ENCODE results near the gene MYO3B.
"Not testable (repeated sequence)": the region's sequence is repeated elsewhere in the genome, so short reads cannot be mapped to it uniquely, and the experiment has no call there.

MYO3B gene

DNA sequence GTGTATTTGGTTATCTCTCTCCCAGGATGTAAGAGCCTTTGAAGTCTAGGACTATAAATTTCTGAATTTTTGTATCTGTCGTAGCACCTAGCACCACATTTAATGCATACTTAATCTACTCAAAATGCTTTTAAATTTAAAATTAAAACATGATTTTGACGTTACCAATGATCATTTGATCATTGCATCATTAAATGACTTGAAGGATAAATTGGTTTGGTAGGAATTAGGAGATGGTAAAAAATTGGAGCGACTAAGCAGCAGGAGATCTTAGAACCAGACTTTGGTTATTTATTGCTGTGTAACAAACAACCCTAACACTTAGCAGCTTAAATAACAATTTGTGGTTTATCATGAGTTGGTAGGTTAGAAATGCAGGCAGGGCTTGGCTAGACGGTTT, 84.9 kb downstream of the MYO3B start:
- Histone ChIP-seq H3K4me1 (ENCODE audit: control insufficient read depth, insufficient read depth, low read depth, low read length) (no peaks in the 10 kb centered on the region), H2AFZ (ENCODE audit: low read depth, low read length) (no peak overlapping the region), H2BK5ac (ENCODE audit: low read depth, low read length, poor library complexity, severe bottlenecking) (no peak overlapping the region), H3K9ac (ENCODE audit: low read length) (no peak overlapping the region), H3K4ac (ENCODE audit: low read depth in 1 of 2, low read length in 2 of 2) (no peak overlapping the region), H3K23ac (ENCODE audit: low read length in 2 of 2) (no peak overlapping the region), H3K14ac (ENCODE audit: low read length in 2 of 2) (no peak overlapping the region), H2BK12ac (ENCODE audit: low read length in 2 of 2) (no peak overlapping the region), H3K4me3 (ENCODE audit: insufficient read depth in 1 of 2, low read depth in 1 of 2, low read length in 2 of 2) (no peak overlapping the region), H4K8ac (ENCODE audit: low read length) (no peak overlapping the region), H2BK120ac (ENCODE audit: low read depth, low read length) (no peak overlapping the region), H3K27ac (ENCODE audit: low read length, poor library complexity, severe bottlenecking) (no peak overlapping the region), H3K9me3 (ENCODE audit: control insufficient read depth, low read length) (peaks cover 5% of the 10 kb centered on the region), H2BK15ac (ENCODE audit: low read depth, poor library complexity, severe bottlenecking) (no peak overlapping the region), H3K27me3 (ENCODE audit: control insufficient read depth in 1 of 2, insufficient read depth in 1 of 2, low read length in 2 of 2) (no peaks in the 10 kb centered on the region), H3K4me2 (ENCODE audit: low read length, poor library complexity, severe bottlenecking) (no peak overlapping the region), H3K79me1 (replicated peaks; ENCODE audit: low read length, poor library complexity, severe bottlenecking) (no peaks in the 10 kb centered on the region), H3K36me3 (ENCODE audit: control insufficient read depth in 1 of 2, insufficient read depth in 2 of 2, low read depth in 1 of 2, low read length in 2 of 2) (no peaks in the 10 kb centered on the region), H3K18ac (ENCODE audit: low read depth in 1 of 2, low read length in 2 of 2) (no peak overlapping the region), H2AK5ac (ENCODE audit: low read length, severe bottlenecking) (no peak overlapping the region), H4K91ac (ENCODE audit: low read length) (no peak overlapping the region)
- DNase-seq: no peak
- 58% methylated on average over 2 of the region's 4 CpGs for WGBS

DNA sequence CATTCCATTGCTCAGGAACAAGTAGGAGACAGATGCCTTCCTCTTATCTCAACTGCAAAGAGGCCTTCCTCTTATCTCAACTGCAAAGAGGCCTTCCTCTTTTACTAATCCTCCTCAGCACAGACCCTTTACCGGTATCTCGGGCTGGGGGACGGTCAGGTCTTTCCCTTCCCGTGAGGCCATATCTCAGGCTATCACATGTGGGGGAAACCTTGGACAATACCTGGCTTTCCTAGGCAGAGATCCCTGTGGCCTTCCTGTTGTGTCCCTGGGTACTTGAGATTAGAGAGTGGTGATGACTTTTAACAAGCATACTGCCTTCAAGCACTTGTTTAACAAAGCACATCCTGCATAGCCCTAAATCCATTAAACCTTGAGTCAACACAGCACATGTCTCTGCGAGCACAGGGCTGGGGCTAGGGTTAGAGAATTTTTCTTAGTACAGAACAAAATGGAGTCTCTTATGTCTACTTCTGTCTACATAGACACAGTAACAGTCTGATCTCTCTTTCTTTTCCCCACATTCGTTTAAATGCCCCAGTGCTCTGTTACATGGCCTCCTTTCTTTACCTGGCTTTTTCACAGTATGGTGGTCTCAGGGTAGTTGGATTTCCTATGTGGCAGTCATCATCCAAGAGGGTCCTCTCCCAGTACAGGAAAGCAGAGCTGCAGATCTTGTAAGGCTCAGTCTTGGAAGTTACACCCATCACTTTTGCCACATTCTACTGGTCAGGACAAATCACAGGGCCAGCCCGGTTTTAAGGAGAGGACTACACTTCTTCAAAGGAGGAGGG, 86.0 kb downstream of the MYO3B start:
- H3K9me3 ChIP-seq (ENCODE audit: control insufficient read depth, low read length); DNase-seq; H3K36me3 ChIP-seq (ENCODE audit: control insufficient read depth in 1 of 2, insufficient read depth in 2 of 2, low read depth in 1 of 2, low read length in 2 of 2); H3K23ac ChIP-seq (ENCODE audit: low read length in 2 of 2); H3K4me1 ChIP-seq (ENCODE audit: control insufficient read depth, insufficient read depth, low read depth, low read length); H3K4me2 ChIP-seq (ENCODE audit: low read length, poor library complexity, severe bottlenecking); H3K9ac ChIP-seq (ENCODE audit: low read length); H3K79me1 ChIP-seq (replicated peaks; ENCODE audit: low read length, poor library complexity, severe bottlenecking); H3K4me3 ChIP-seq (ENCODE audit: insufficient read depth in 1 of 2, low read depth in 1 of 2, low read length in 2 of 2); H2BK120ac ChIP-seq (ENCODE audit: low read depth, low read length); H3K18ac ChIP-seq (ENCODE audit: low read depth in 1 of 2, low read length in 2 of 2); H3K14ac ChIP-seq (ENCODE audit: low read length in 2 of 2); H2BK12ac ChIP-seq (ENCODE audit: low read length in 2 of 2); H2BK5ac ChIP-seq (ENCODE audit: low read depth, low read length, poor library complexity, severe bottlenecking); H4K91ac ChIP-seq (ENCODE audit: low read length); H3K27me3 ChIP-seq (ENCODE audit: control insufficient read depth in 1 of 2, insufficient read depth in 1 of 2, low read length in 2 of 2); H4K8ac ChIP-seq (ENCODE audit: low read length); H2BK15ac ChIP-seq (ENCODE audit: low read depth, poor library complexity, severe bottlenecking); H2AK5ac ChIP-seq (ENCODE audit: low read length, severe bottlenecking); H3K27ac ChIP-seq (ENCODE audit: low read length, poor library complexity, severe bottlenecking); H2AFZ ChIP-seq (ENCODE audit: low read depth, low read length); H3K4ac ChIP-seq (ENCODE audit: low read depth in 1 of 2, low read length in 2 of 2): not testable (repeated sequence)
- WGBS: 29% methylated on average over 6 of the region's 7 CpGs

DNA sequence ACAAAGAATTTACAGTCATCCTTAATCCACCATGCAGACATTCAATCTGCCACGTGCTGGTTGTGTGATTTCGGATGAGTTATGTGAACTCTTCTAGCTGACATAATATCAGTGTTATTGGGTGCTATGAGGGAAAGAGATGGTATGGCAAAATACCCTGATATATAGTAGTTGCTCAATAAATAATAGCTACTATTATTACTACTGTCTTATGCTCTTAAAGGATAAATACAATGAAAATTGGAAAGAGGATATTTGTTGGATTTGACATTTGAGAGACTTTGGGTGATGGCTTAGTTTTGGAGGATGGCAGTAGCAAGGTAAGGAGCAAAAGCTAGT, 86.5 kb downstream of the MYO3B start:
- no peak overlapping the region for H3K9ac ChIP-seq (ENCODE audit: low read length)
- no peak overlapping the region for H2AFZ ChIP-seq (ENCODE audit: low read depth, low read length)
- no peak overlapping the region for H4K8ac ChIP-seq (ENCODE audit: low read length)
- no peak overlapping the region for H3K27ac ChIP-seq (ENCODE audit: low read length, poor library complexity, severe bottlenecking)
- H3K4me1 ChIP-seq (ENCODE audit: control insufficient read depth, insufficient read depth, low read depth, low read length): no peaks in the 10 kb centered on the region
- no peak overlapping the region for H4K91ac ChIP-seq (ENCODE audit: low read length)
- H3K14ac ChIP-seq (ENCODE audit: low read length in 2 of 2): no peak overlapping the region
- no peak overlapping the region for H2BK15ac ChIP-seq (ENCODE audit: low read depth, poor library complexity, severe bottlenecking)
- no peak overlapping the region for H3K4me3 ChIP-seq (ENCODE audit: insufficient read depth in 1 of 2, low read depth in 1 of 2, low read length in 2 of 2)
- H2AK5ac ChIP-seq (ENCODE audit: low read length, severe bottlenecking): no peak overlapping the region
- no CpG with 5 or more reads among the region's 2 CpGs for WGBS
- no peak overlapping the region for H3K23ac ChIP-seq (ENCODE audit: low read length in 2 of 2)
- no peak overlapping the region for H2BK120ac ChIP-seq (ENCODE audit: low read depth, low read length)
- no peaks in the 10 kb centered on the region for H3K27me3 ChIP-seq (ENCODE audit: control insufficient read depth in 1 of 2, insufficient read depth in 1 of 2, low read length in 2 of 2)
- no peak overlapping the region for H3K4me2 ChIP-seq (ENCODE audit: low read length, poor library complexity, severe bottlenecking)
- DNase-seq: no peak
- H3K9me3 ChIP-seq (ENCODE audit: control insufficient read depth, low read length): peaks cover 5% of the 10 kb centered on the region
- H2BK5ac ChIP-seq (ENCODE audit: low read depth, low read length, poor library complexity, severe bottlenecking): no peak overlapping the region
- H3K79me1 ChIP-seq (replicated peaks; ENCODE audit: low read length, poor library complexity, severe bottlenecking): no peaks in the 10 kb centered on the region
- H3K4ac ChIP-seq (ENCODE audit: low read depth in 1 of 2, low read length in 2 of 2): no peak overlapping the region
- H2BK12ac ChIP-seq (ENCODE audit: low read length in 2 of 2): no peak overlapping the region
- no peaks in the 10 kb centered on the region for H3K36me3 ChIP-seq (ENCODE audit: control insufficient read depth in 1 of 2, insufficient read depth in 2 of 2, low read depth in 1 of 2, low read length in 2 of 2)
- no peak overlapping the region for H3K18ac ChIP-seq (ENCODE audit: low read depth in 1 of 2, low read length in 2 of 2)

DNA sequence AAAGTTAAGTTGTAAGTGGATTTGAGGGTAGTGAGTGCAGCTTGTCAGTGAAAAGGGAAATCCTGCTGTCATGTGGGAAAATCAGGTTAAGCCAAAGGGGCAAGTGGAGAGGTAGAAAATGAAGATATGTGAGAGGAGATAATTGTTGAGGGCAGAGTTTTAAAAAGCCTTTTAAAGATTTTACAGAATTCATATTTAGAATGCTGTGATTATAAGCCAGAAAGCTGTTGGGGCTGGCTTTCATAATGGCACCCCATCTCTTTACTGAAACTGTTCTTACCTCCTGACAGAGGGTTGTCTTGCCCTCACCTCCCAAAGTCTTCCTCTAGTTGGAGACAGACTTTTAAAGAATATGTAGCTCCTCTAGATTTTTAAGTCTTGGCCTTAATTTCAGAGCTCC, 86.9 kb downstream of the MYO3B start:
- peaks cover 5% of the 10 kb centered on the region for H3K9me3 ChIP-seq (ENCODE audit: control insufficient read depth, low read length)
- no peak overlapping the region for H4K91ac ChIP-seq (ENCODE audit: low read length)
- no peak overlapping the region for H3K4ac ChIP-seq (ENCODE audit: low read depth in 1 of 2, low read length in 2 of 2)
- no peak overlapping the region for H2BK15ac ChIP-seq (ENCODE audit: low read depth, poor library complexity, severe bottlenecking)
- no peak for DNase-seq
- H3K9ac ChIP-seq (ENCODE audit: low read length): no peak overlapping the region
- no peak overlapping the region for H2BK12ac ChIP-seq (ENCODE audit: low read length in 2 of 2)
- H3K4me2 ChIP-seq (ENCODE audit: low read length, poor library complexity, severe bottlenecking): no peak overlapping the region
- no peak overlapping the region for H2BK5ac ChIP-seq (ENCODE audit: low read depth, low read length, poor library complexity, severe bottlenecking)
- H2AK5ac ChIP-seq (ENCODE audit: low read length, severe bottlenecking): no peak overlapping the region
- no peaks in the 10 kb centered on the region for H3K4me1 ChIP-seq (ENCODE audit: control insufficient read depth, insufficient read depth, low read depth, low read length)
- H3K18ac ChIP-seq (ENCODE audit: low read depth in 1 of 2, low read length in 2 of 2): no peak overlapping the region
- H3K79me1 ChIP-seq (replicated peaks; ENCODE audit: low read length, poor library complexity, severe bottlenecking): no peaks in the 10 kb centered on the region
- H2BK120ac ChIP-seq (ENCODE audit: low read depth, low read length): no peak overlapping the region
- H4K8ac ChIP-seq (ENCODE audit: low read length): no peak overlapping the region
- H3K27me3 ChIP-seq (ENCODE audit: control insufficient read depth in 1 of 2, insufficient read depth in 1 of 2, low read length in 2 of 2): no peaks in the 10 kb centered on the region
- H3K36me3 ChIP-seq (ENCODE audit: control insufficient read depth in 1 of 2, insufficient read depth in 2 of 2, low read depth in 1 of 2, low read length in 2 of 2): no peaks in the 10 kb centered on the region
- H2AFZ ChIP-seq (ENCODE audit: low read depth, low read length): no peak overlapping the region
- no peak overlapping the region for H3K14ac ChIP-seq (ENCODE audit: low read length in 2 of 2)
- no peak overlapping the region for H3K4me3 ChIP-seq (ENCODE audit: insufficient read depth in 1 of 2, low read depth in 1 of 2, low read length in 2 of 2)
- H3K23ac ChIP-seq (ENCODE audit: low read length in 2 of 2): no peak overlapping the region
- H3K27ac ChIP-seq (ENCODE audit: low read length, poor library complexity, severe bottlenecking): no peak overlapping the region
